NOMO-1 treated with DMSO at 0.1 percent for 48 hours (cell line): ENCODE data around the gene SHFL.
A peak's percentile ranks its signal among the peaks of the same experiment; 100 is the strongest.

Experiments
- DNase-seq: peaks from one replicate; lab custom pipeline; 2025; ENCODE audit not compliant: unreplicated experiment; lab: John Stamatoyannopoulos, UW

Gene SHFL

DNA sequence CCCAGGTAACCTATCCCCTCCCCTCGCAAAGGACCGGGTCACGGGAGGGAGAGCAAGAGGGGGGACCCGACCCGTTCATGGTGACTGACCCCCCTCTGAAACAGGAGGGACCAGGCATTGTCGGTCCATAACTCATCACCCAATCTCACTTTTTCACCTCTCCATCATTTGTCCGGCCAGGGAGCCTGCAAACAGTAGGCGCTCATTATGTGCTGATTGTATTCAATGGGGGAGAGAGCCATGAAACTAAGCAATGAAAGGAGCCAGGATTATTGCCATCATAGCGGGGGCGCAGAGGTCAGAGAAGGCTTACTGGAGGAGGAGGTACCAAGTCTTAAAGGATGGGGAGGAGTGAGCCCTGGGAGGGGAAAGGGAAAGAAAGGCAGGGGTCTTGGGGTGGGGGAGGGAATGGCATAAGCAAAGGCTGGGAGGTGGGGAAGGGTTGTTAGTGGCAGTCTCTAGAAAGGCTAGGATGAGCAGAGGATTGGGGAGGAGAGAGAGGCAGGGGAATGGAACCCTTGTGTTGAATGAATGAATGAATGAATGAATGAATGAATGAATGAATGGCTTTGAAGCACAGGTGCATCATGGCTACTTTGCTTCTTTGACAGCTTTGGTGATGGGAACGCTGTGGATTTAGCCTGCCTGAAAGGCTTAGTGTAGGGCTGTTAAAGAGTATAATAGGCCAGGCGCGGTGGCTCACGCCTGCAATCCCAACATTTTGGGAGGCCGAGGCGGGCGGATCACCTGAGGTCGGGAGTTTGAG lies 1.4 kb downstream of the SHFL start:
- DNase-seq: no peak

DNA sequence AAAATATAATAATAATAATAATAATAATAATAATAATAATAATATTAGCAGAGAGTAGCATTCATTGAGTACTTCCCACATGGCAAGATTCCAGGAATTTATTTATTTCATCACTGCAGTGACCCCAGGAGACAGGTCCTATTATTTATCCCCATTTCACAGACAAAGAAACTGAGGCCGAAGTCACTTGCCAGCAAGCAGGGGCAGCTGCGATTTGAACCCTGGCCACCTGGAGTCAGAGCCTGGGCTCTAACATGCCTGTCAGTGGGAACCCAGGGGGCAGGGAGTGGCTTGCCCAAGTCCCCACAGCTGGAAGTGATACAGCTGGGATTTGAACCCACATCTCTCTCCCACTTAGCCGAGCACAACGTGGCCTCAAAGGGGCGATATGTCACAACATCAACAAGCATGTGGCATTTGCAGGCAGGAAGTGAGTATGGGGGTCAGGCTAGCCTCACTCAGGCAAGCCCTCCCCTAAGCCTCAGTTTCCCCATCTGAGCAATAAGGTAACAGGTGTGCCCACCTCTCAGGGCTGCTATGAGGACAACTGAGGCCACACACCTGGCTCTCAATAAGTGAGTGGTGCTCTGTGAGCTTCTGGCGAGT lies 2.9 kb downstream of the SHFL start:
- DNase-seq: no peak

DNA sequence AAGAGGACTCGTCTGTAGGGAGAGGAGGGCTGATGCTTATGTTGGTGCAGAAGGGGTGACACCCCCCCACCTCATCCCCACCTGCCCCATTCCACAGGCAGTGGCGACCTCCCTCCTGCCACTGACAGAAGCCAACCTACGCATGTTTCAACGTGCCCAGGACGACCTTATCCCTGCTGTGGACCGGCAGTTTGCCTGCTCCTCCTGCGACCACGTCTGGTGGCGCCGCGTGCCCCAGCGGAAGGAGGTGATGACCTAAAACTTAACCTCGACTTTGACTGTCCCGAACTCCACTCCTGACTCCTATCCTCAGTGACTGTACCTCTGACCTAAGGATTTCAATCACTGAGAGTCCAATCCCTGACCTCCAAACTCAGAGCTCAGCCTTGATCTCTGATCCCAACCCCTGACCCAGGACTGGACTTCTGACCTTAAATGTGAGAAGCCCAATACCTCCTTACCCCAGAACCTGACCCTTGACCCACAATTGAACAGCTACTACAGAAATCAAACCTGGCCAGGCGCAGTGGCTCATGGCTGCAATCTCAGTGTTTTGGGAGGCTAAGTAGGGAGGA lies 3.8 kb downstream of the SHFL start:
- DNase-seq: no peak

DNA sequence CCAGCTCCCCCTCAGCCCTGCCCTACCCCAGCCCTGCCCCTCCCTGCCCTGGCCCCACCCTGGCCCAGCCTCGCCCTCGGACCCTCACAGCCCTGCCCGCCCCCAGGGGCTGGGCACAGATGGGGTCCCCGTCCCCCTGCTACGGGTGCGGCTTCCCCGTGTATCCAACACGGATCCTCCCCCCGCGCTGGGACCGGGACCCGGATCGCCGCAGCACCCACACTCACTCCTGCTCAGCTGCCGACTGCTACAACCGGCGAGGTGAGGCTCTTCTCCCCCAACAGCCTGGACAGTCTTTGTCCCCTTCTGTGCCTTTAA lies 5.2 kb downstream of the SHFL start:
- DNase-seq: no peak

DNA sequence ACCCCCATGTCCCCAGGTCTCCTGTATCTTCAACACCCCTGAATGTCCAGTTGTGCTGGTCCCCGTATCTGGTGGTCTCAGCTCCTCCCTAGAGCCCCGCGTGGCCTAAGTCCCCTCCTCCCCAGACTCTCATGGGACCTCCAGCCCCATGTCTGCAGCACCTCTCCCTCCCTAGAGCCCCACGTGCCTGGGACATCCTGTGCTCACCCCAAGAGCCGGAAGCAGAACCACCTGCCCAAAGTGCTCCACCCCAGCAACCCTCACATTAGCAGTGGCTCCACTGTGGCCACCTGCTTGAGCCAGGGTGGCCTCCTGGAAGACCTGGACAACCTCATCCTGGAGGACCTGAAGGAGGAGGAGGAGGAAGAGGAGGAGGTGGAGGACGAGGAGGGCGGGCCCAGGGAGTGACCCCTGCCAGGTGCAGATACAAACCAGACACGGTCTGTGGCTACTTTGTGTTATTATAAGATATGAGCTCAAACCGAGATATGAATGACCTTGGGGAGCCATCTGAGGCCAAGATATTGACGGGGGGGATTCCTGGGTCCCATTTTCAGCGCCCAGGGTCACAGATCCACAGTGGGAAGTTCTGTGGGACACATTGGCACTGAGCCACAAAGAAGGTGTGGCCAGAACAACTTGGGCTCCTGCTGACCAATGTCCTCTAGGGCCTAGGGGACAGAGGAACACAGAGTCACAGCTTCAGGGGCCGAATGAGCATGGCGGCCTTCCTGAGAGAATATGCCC lies 6.0 kb downstream of the SHFL start:
- DNase-seq: no peak

DNA sequence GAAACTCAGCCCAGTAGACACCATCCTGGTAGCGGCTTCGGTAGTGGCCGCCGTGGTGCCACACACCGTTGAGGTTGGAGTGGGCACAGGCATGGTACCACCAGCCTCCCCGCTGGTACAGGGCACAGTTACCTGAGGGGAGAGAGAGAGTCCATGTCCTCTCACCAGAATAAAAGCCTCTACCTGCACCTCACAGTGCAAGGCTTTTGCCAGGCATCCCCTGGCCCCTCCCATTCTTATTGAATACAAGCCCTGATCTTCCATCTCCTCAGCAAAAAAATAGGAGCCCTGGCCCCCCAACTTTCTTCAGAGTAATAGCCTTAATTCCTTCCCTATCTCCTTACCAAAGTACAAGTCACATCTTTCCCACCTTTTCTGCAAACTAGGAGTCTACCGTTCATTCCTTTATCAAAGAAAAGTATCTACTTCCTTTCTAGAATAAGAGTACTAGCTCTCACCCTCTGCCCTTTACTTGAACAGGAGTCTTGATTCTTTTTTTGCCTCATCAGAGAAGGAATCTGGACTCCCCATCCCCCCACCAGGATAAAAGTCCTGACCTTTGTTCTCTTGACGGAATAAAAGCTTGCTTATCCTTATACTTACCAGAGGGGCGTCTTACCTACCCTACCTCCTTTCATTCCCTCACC lies 6.7 kb downstream of the SHFL start:
- DNase-seq: no peak

DNA sequence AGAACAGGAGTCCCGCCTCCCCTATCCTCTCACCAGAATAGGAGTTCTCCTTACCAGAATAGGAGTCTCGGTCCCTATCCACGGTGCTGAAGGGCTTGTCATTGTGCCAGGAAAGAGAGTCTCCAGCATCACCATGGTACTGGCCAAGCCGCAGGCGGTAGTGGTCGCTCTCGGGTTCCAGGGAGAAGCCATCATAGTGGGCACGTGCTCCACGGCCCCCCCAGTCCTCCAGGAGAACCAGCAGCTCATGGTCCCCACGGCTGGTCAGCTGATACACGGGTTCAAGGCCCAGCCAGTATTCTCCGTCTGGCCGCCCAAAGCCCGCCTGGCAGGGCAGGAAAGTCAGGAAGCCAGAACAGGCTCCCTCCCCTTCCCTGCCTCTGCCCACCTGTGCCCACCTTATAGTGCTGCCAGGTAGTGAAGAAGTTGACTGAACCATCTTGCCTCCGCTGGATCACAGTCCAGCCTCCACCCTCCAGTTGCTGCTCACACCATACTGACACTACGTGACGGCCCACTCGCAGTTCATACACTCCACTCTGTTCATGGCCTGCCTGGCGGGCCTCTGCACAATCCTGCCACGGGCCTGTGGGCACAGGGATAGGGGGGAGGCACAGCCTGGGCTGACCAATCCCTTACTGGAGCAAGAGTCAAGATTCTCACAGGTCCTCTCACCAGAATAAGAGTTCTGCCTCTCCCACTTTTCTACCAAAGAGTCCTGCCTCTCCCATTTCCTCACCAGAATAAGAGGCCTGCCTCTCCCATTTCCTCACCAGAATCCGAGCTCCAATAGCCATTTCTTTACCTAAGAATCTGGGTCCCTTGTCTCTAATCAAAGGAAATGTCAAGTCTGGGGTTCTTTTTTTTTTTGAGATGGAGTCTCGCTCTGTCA lies 7.4 kb downstream of the SHFL start:
- no peak for DNase-seq

DNA sequence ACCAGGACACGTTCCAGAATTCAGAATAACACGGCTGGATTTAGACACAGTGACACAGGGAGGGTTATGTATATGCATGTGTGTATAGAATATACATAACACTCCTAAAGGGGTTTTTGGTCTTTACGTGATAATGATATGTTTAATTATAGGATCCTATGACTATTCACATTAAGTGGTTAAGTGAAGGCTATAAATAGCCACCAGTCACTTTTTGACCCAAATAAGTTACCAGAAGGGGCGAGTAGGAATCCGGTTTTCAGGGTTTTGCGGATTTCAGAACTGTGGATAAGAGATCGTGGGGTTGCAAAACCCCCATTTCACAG lies 9.5 kb downstream of the SHFL start:
- no peak for DNase-seq

DNA sequence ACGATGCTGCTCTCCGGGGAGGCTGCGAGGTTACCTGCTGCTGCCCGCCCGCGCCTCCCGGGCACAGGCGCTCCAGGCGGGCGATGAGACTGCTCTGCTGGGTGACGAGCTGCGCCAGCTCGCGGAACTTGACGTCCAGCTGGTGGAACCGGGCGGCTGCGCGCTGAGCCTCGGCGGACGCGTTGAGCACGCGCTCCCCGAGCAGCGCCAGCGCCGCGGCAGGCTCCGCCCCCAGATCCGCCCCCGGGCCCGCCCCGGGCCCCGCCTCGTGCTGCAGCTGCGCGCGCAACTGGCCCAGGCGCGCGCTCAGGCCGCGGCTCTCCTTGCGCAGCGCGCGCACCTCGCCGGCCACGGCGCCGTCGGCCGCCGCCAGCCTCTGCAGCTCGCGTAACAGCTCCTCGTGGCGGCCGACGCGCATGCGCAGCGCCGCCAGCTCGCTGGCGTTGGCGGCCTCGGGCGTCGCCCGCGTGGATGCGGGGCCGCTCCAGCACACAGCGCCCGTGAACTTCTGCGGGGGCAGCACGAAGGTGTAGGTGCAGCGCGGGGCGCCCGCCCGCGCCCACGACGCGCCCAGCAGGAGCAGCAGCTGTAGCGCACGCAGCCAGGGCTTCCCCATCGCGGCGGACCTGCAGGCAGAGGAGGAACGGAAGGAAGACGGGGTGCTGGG lies 10.0 kb downstream of the SHFL start:
- DNase-seq: peak; percentile 77

DNA sequence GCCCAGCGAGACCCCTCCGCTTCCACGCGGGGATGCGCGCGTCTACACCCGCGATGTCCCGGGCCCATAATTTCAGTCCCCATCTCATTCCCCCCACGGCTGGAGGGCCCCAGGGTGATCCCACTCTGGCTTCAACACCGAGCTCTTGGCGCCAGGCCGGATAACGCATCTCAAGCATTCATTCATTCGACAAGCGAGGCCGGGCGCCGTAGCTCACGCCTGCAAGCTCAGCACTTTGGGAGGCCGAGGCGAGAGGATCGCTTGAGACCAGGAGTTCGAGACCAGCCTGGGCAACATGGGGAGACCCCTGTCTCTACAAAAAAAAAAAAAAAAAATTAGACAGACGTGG lies 10.5 kb downstream of the SHFL start:
- DNase-seq: no peak

DNA sequence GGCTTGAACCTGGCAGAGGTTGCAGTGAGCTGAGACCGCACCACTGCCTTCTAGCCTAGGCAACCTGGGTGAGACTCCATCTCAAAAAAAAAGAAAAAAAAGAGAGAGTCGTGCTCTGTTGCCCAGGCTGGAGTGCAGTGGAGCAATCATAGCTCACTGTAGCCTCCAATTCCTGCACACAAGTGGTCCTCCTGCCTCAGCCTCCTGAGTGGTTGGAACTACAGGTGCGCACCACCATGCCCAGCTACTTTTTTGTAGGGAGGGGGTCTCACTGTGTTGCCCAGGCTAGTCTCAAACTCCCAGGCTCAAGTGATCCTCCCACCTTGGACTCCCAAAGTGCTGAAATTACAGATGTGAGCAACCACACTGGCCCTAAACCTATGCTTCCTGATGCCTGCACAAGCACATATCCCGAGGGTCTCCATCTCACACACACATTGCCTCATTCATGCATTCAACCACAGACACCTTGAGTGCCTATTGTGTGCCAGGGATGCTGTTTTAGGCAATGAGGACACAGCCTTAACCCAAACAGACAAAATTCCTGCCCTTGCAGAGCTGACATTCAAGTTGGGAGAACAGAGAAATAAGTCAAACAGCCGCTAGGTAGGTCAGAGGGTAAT lies 14.2 kb downstream of the SHFL start:
- no peak for DNase-seq

DNA sequence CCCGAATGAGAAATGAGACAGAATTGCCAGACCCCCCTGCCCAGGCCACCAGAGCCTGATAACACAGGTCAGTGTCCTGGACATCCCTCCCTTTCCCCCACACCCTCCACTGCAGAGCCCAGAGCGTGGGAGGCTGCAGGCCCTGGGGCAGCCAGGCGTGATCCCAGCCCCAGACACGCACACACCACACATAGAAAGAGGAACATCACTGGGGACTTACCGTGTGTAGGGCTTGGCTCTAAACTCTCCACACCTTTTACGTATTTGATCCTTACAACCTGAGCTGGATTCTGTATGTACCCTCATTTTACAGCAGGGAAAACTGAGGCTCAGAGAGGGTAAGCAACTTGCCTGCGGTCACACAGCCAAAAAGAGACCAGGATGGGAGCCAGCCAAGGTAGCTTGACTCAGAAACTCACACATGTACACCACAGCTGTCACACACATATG lies 16.7 kb downstream of the SHFL start:
- DNase-seq: peak; percentile 14

DNA sequence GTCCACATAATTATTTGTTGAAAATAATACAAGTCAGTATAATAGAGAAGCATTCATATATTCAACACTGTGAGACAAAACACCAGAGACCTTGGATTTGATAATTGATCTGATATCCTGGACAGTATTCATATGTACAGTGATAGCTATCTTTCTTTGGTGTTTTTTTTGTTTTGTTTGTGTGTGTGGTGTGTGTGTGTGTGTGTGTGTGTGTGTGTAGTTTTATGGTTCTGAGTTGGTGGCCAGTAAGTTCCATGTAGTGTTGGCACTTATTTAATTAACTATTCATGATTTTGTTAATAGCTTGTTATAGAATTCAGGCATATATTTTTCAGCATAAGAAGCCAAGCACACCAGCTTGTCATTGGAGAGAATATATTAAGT lies 18.0 kb downstream of the SHFL start:
- DNase-seq: no peak

DNA sequence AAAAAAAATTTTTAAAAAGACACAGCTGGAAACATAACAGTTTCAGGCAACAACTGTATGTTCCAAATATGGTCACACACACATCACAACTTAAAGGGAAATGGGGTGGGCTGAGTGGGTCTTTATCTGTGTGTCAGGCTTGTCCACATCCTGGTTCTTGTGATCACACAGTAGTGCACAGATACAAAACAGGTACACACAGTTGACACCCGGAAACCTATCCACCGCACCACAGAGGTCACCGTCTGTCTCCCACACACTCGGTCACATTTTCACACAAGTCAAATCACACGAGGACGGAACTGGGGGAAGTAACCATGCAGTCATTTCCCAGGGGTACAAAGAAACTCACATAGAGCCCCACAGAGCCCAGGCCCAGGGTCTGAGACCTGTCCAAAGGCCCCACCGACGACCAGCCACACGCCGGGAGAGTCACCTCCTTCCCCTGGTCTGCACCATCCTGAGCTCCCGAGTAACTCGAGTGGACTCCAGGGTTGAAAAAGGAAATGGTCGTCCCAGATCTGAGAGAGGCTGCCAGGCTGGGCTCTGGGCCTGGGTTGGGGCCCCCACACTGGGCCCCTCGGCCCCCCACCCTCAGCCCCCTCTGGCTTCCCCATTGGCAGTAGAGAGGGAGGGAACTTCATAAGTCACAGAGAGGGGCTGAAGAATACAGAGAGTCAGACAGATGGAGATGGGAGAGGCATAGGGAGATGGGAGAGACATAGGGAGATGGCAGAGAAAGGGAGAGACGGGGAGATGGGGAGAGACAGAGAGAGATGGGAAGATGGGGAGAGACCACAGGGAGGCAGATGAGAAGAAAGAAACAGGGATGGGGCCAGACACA lies 18.8 kb downstream of the SHFL start:
- no peak for DNase-seq

DNA sequence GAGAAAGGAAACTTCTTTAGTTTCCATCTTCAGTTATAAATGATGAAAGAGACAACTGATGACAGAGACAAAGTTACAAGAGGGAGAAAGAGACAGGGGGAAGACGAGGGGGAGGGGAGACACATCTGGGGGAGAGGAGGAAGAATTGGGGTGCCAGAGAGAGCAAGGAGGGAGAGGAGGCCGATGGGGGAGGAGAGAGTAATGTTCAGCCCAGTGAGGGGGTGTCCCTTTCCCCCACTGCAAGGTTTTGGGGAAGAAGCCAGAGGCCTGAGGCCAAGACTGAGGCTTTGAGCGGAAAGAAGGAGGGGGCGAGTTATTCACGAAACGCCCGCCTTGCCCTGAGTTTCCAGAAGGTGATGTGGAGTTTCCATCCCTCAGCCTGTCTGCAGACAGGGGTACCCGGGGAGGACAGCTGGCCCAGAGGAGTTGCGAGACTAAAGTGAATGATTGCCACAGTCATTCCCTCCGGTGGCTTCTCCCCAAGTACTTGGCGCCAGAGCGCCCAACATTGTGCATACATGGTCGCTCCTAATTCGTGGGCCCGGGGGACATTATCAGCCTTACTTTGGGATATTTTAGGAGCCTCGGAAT lies 19.5 kb downstream of the SHFL start:
- DNase-seq: no peak

DNA sequence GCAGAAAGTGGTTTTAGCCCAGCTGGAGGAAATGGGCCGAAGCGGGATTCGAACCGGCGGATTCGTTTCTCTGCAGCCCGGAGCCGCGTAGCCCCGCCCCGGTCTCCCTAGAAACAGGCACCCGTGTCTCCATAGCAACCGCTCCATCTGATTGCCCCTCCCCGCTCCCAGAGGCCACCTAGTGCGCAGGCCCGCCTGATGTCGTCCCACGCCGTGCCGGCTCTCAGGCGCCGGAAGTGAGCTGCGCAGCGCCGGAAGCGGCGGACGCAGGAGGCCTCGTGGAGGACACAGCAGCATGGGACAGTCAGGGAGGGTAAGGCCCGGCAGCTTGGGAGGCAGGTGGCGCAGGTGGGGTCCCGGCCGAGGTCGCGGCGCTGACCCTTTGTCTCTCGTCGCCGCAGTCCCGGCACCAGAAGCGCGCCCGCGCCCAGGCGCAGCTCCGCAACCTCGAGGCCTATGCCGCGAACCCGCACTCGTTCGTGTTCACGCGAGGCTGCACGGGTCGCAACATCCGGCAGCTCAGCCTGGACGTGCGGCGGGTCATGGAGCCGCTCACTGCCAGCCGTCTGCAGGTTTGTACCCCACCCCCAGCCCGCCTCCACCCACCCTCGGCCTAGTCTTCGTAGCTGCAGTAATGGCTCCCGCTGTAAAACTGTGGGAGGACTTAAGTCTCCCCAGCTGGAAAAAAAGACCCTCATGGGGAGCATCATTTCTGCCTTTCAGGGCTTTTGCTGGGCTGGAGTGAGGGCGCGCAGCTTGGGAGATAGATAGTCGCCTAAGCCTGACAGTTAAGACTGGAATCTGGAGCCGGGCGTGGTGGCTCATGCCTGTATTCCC lies 20.2 kb downstream of the SHFL start, which contains the start of gene PPAN:
PPAN (plus strand) TSS at position 263 of the 837 bp plus-strand sequence; CDS start at position 296, 33 bp downstream.
- DNase-seq: peak; percentile 97

DNA sequence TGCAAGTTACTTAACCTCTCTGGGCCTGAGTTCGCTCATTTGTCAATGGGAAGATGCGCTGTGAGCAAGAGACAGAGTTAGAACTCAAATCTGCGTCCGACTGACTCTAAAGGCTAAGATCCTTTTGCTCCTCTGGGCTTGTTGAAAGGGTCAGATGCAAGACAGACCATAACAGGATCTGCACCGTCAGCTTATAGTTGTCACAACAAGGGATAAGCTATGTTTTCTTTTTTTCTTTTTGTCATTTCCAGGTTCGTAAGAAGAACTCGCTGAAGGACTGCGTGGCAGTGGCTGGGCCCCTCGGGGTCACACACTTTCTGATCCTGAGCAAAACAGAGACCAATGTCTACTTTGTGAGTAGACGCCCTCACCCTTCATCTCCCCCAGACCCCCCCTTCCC lies 21.1 kb downstream of the SHFL start:
- DNase-seq: no peak
